WTC11 (cell line): ENCODE results near the gene CPNE2. TPM values are rescaled to one million over a fixed set of nuclear protein-coding genes. Genes with fewer than 3 reads are reported as not detected.

Source experiments
- ATAC-seq: fragments of 200-7000 bp; cut with Tn5 transposase; 2 replicates; pipeline ENCODE4 v1.10.0; 2021; ENCODE audit warnings: mild to moderate bottlenecking, moderate library complexity
- CTCF ChIA-PET: fragments of 300-600 bp; sonication (Branson Sonifier 250); formaldehyde crosslinking; loops from one replicate; lab custom pipeline; 2021; ENCODE audit warnings: antibody characterized with exemption; lab: Charles Lee
- POLR2A ChIA-PET: fragments of 350-600 bp; sonication (Branson Sonifier 250); formaldehyde crosslinking; loops from one replicate; lab custom pipeline; 2021; ENCODE audit warnings: antibody characterized with exemption; lab: Charles Lee
- DNase-seq: peaks from one replicate; pipeline ENCODE4 v3.0.0; 2021; ENCODE audit warnings: low spot score
- H3K27ac Mint-ChIP-seq: 2 replicates; pipeline ENCODE4 v1.8.0; 2021; ENCODE audit warnings: mixed read lengths
- H3K27me3 Mint-ChIP-seq: 2 replicates; pipeline ENCODE4 v1.8.0; 2021; ENCODE audit warnings: low read depth, mild to moderate bottlenecking, moderate library complexity, mixed read lengths
- H3K36me3 Mint-ChIP-seq: 2 replicates; pipeline ENCODE4 v1.8.0; 2021; ENCODE audit warnings: mixed read lengths
- H3K4me1 Mint-ChIP-seq: 2 replicates; pipeline ENCODE4 v1.8.0; 2022; ENCODE audit warnings: mixed read lengths
- H3K4me3 Mint-ChIP-seq: 2 replicates; pipeline ENCODE4 v1.8.0; 2021; ENCODE audit warnings: mild to moderate bottlenecking, moderate library complexity, mixed read lengths
- H3K9me3 Mint-ChIP-seq: 2 replicates; pipeline ENCODE4 v1.8.0; 2021; ENCODE audit warnings: mixed read lengths
- EMX1 ChIP-seq: fragments of 250-450 bp; sonication (Bioruptor Pico); IDR thresholded peaks from 2 replicates; pipeline ENCODE4 v1.8.0; 2021; ENCODE audit warnings: mild to moderate bottlenecking
- FOXK1 ChIP-seq: sonication (generic); formaldehyde crosslinking; IDR thresholded peaks from 2 replicates; pipeline ENCODE4 v1.8.0; 2022; ENCODE audit warnings: mild to moderate bottlenecking, moderate library complexity, missing genetic modification reagents
- GABPB1 ChIP-seq: sonication (generic); formaldehyde crosslinking; IDR thresholded peaks from 2 replicates; pipeline ENCODE4 v1.8.1; 2023; ENCODE audit warnings: mild to moderate bottlenecking, missing genetic modification reagents
- GRHL2 ChIP-seq: fragments of 250-450 bp; sonication (Bioruptor Pico); IDR thresholded peaks from 2 replicates; pipeline ENCODE4 v1.8.0; 2022; ENCODE audit warnings: mild to moderate bottlenecking, moderate library complexity; ENCODE audit not compliant: insufficient replicate concordance, severe bottlenecking
- MYBL2 ChIP-seq: sonication (generic); formaldehyde crosslinking; IDR thresholded peaks from 2 replicates; pipeline ENCODE4 v1.8.1; 2023; ENCODE audit warnings: mild to moderate bottlenecking, moderate library complexity, missing genetic modification reagents
- NR2C2 ChIP-seq: sonication (generic); formaldehyde crosslinking; IDR thresholded peaks from 2 replicates; pipeline ENCODE4 v1.8.0; 2022; ENCODE audit warnings: mild to moderate bottlenecking, missing genetic modification reagents
- SMAD4 ChIP-seq: sonication (generic); formaldehyde crosslinking; IDR thresholded peaks from 2 replicates; pipeline ENCODE4 v1.8.0; 2022; ENCODE audit warnings: mild to moderate bottlenecking, missing genetic modification reagents
- ZNF121 ChIP-seq: sonication (generic); formaldehyde crosslinking; IDR thresholded peaks from 2 replicates; pipeline ENCODE4 v1.8.0; 2023; ENCODE audit warnings: missing genetic modification reagents
- ZNF219 ChIP-seq: sonication (generic); formaldehyde crosslinking; IDR thresholded peaks from 2 replicates; pipeline ENCODE4 v1.8.0; 2023; ENCODE audit warnings: missing genetic modification reagents, mild to moderate bottlenecking, borderline replicate concordance
- ZNF416 ChIP-seq: fragments of 250-450 bp; sonication (Bioruptor Pico); IDR thresholded peaks from 2 replicates; pipeline ENCODE4 v1.9.0; 2021; ENCODE audit warnings: mild to moderate bottlenecking, inconsistent platforms
- ZNF423 ChIP-seq: fragments of 250-450 bp; sonication (Bioruptor Pico); IDR thresholded peaks from 2 replicates; pipeline ENCODE4 v2.1.2; 2022; ENCODE audit warnings: mild to moderate bottlenecking, moderate library complexity
- total RNA-seq: library from RNA; stranded (reverse); gene quantifications from 3 replicates; pipeline ENCODE4 v1.2.3, GENCODE V29; 2021
- TF ChIP-seq, protein P1 (sequence below): sonication (generic); formaldehyde crosslinking; IDR thresholded peaks from 2 replicates; pipeline ENCODE4 v1.8.1; 2022; ENCODE audit warnings: mild to moderate bottlenecking, missing genetic modification reagents, moderate library complexity, borderline replicate concordance
- TF ChIP-seq, protein P2 (sequence below): fragments of 250-450 bp; sonication (Bioruptor Pico); IDR thresholded peaks from 2 replicates; pipeline ENCODE4 v1.9.0; 2021; ENCODE audit warnings: mild to moderate bottlenecking, borderline replicate concordance
- TF ChIP-seq, protein P3 (sequence below): sonication (generic); formaldehyde crosslinking; IDR thresholded peaks from 2 replicates; pipeline ENCODE4 v1.8.0; 2023; ENCODE audit warnings: missing genetic modification reagents, mild to moderate bottlenecking, borderline replicate concordance
- TF ChIP-seq, protein P4 (sequence below): sonication (generic); formaldehyde crosslinking; IDR thresholded peaks from 2 replicates; pipeline ENCODE4 v1.8.1; 2022; ENCODE audit warnings: low read depth, missing genetic modification reagents, borderline replicate concordance
- TF ChIP-seq, protein P5 (sequence below): fragments of 250-450 bp; sonication (Bioruptor Pico); IDR thresholded peaks from 2 replicates; pipeline ENCODE4 v1.9.0; 2021; ENCODE audit warnings: mild to moderate bottlenecking

The CPNE2 gene
- total RNA-seq, 1 experiment from 2014 or later = 14.0 TPM

DNA sequence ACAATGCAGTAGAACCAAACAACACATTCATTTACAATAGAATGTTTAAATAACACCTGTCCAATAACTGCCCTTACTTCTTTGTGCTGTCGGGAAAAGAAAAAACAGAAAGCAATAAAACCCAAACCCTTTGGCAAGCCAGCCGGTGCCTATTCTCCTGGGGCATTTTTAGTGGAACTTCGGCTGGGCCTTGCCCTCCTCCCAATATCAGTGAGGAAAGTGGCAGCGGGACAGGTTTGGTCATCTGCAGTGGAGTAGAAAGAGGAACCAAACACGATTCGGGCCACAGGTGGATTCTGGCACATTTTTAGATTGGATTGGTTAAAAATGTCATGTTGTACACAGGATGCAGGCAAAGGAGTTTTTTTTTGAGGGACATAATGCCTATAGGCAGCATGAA, 61.5 kb downstream of the CPNE2 start (continued):
- TF ChIP-seq, protein P1, sequence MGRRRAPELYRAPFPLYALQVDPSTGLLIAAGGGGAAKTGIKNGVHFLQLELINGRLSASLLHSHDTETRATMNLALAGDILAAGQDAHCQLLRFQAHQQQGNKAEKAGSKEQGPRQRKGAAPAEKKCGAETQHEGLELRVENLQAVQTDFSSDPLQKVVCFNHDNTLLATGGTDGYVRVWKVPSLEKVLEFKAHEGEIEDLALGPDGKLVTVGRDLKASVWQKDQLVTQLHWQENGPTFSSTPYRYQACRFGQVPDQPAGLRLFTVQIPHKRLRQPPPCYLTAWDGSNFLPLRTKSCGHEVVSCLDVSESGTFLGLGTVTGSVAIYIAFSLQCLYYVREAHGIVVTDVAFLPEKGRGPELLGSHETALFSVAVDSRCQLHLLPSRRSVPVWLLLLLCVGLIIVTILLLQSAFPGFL (CRISPR knock-in tag) = no peak

DNA sequence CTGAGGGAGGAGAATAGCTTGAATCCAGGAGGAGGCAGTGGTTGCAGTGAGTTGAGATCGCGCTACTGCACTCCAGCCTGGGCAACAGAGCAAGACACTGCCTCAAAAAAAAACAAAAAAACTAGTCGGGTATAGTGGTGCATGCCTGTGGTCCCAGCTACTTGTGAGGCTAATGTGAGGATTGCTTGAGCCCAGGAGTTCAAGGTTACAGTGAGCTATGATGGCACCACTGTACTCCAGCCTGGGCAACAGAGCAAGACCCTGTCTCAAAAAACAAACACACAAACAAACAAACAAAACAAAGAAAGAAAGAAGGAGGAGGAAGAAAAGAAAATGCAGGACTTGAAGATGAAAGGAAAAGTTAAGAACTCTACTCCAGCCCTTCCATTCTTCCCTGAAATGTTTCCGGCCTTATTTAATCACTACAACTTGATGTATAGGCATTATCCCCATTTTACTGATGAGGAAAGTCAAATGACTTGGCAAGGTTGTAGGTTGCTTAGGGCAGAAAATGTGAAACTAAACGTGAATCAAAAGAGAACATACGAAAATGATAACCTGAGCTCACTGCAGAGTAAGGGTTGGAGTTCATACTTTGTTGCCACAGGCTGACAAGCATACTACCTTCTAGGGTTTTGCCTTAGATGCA, 63.4 kb downstream of the CPNE2 start:
- Mint-ChIP-seq H3K27ac (0 out of 2 replicates have a peak overlapping the region, but pooled peaks have one; percentile 1), H3K4me3 (no peak overlapping the region), H3K27me3 (no peaks in the 10 kb centered on the region; the same call in 1 of the 2 replicates), H3K9me3 (no peaks in the 10 kb centered on the region), H3K4me1 (peaks cover 36% of the 10 kb centered on the region)
- ChIA-PET CTCF (no interaction called here), POLR2A (no interaction called here)
- DNase-seq = no peak
- peak; percentile 70; the same call in 1 of the 2 replicates for TF ChIP-seq ZNF121 (CRISPR knock-in tag)
- no peak for TF ChIP-seq SMAD4
- TF ChIP-seq, all 79 proteins: peak for 1
- peaks cover 75% of the 10 kb centered on the region for H3K36me3 Mint-ChIP-seq
- no peak for ATAC-seq

DNA sequence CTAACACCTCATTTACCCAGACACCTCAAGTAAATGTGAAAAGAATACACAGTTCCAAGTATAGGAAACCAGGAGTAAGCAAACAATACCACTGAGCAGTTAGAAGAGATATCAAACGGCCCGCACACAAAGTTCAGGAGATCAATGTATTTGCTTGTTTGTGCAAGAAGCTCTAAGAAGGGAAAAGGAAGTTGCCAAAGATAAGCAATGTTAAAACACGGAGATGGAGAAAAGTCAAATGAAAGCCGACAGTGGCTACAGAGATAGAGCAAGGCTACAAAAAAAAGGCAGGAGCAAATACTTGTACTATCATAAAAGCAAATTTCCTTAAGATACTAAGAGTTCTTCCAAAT, 63.9 kb downstream of the CPNE2 start:
- no peak for ATAC-seq
- Mint-ChIP-seq H3K4me1 (peaks cover 35% of the 10 kb centered on the region), H3K9me3 (no peaks in the 10 kb centered on the region), H3K27me3 (no peaks in the 10 kb centered on the region; the same call in 1 of the 2 replicates), H3K4me3 (no peak overlapping the region), H3K27ac (no peak overlapping the region), H3K36me3 (peaks cover 79% of the 10 kb centered on the region)
- CTCF ChIA-PET = no interaction called here
- no peak for TF ChIP-seq NR2C2
- TF ChIP-seq, protein P2, sequence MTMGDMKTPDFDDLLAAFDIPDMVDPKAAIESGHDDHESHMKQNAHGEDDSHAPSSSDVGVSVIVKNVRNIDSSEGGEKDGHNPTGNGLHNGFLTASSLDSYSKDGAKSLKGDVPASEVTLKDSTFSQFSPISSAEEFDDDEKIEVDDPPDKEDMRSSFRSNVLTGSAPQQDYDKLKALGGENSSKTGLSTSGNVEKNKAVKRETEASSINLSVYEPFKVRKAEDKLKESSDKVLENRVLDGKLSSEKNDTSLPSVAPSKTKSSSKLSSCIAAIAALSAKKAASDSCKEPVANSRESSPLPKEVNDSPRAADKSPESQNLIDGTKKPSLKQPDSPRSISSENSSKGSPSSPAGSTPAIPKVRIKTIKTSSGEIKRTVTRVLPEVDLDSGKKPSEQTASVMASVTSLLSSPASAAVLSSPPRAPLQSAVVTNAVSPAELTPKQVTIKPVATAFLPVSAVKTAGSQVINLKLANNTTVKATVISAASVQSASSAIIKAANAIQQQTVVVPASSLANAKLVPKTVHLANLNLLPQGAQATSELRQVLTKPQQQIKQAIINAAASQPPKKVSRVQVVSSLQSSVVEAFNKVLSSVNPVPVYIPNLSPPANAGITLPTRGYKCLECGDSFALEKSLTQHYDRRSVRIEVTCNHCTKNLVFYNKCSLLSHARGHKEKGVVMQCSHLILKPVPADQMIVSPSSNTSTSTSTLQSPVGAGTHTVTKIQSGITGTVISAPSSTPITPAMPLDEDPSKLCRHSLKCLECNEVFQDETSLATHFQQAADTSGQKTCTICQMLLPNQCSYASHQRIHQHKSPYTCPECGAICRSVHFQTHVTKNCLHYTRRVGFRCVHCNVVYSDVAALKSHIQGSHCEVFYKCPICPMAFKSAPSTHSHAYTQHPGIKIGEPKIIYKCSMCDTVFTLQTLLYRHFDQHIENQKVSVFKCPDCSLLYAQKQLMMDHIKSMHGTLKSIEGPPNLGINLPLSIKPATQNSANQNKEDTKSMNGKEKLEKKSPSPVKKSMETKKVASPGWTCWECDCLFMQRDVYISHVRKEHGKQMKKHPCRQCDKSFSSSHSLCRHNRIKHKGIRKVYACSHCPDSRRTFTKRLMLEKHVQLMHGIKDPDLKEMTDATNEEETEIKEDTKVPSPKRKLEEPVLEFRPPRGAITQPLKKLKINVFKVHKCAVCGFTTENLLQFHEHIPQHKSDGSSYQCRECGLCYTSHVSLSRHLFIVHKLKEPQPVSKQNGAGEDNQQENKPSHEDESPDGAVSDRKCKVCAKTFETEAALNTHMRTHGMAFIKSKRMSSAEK = no peak
- POLR2A ChIA-PET = no interaction called here
- DNase-seq = no peak

DNA sequence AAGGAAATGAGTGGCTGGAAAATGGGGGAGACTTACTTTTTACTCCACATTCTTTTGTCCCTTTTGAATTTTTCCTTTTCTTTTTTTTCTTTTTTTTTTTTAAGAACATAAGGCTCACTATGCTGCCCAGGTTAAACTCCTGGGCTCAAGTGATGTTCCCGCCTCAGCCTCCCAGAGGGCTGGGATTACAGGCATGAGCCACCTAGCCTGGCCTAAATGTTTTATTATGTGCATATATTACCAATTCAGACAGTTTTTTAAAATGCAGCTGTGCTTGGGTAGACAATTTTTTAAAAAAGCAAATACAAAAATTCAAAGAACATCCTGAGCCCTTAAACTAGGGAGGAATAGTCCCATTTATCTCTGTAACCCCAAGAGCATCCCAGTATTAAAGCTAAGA, 65.2 kb downstream of the CPNE2 start:
- Mint-ChIP-seq H3K9me3 (no peaks in the 10 kb centered on the region), H3K4me1 (peaks cover 23% of the 10 kb centered on the region), H3K27me3 (no peaks in the 10 kb centered on the region; the same call in 1 of the 2 replicates), H3K36me3 (peaks cover 84% of the 10 kb centered on the region), H3K4me3 (no peak overlapping the region), H3K27ac (no peak overlapping the region)
- ChIA-PET CTCF (no interaction called here), POLR2A (no interaction called here)
- DNase-seq (no peak), ATAC-seq (no peak)
- TF ChIP-seq MYBL2 (CRISPR knock-in tag) (no peak), GRHL2 (CRISPR knock-in tag) (no peak), ZNF416 (CRISPR knock-in tag) (no peak), EMX1 (CRISPR knock-in tag) (no peak), ZNF219 (no peak), ZNF423 (no peak), GABPB1 (CRISPR knock-in tag) (no peak), FOXK1 (CRISPR knock-in tag) (no peak)
- TF ChIP-seq, protein P3, sequence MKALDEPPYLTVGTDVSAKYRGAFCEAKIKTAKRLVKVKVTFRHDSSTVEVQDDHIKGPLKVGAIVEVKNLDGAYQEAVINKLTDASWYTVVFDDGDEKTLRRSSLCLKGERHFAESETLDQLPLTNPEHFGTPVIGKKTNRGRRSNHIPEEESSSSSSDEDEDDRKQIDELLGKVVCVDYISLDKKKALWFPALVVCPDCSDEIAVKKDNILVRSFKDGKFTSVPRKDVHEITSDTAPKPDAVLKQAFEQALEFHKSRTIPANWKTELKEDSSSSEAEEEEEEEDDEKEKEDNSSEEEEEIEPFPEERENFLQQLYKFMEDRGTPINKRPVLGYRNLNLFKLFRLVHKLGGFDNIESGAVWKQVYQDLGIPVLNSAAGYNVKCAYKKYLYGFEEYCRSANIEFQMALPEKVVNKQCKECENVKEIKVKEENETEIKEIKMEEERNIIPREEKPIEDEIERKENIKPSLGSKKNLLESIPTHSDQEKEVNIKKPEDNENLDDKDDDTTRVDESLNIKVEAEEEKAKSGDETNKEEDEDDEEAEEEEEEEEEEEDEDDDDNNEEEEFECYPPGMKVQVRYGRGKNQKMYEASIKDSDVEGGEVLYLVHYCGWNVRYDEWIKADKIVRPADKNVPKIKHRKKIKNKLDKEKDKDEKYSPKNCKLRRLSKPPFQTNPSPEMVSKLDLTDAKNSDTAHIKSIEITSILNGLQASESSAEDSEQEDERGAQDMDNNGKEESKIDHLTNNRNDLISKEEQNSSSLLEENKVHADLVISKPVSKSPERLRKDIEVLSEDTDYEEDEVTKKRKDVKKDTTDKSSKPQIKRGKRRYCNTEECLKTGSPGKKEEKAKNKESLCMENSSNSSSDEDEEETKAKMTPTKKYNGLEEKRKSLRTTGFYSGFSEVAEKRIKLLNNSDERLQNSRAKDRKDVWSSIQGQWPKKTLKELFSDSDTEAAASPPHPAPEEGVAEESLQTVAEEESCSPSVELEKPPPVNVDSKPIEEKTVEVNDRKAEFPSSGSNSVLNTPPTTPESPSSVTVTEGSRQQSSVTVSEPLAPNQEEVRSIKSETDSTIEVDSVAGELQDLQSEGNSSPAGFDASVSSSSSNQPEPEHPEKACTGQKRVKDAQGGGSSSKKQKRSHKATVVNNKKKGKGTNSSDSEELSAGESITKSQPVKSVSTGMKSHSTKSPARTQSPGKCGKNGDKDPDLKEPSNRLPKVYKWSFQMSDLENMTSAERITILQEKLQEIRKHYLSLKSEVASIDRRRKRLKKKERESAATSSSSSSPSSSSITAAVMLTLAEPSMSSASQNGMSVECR = no peak
- TF ChIP-seq, protein P4, sequence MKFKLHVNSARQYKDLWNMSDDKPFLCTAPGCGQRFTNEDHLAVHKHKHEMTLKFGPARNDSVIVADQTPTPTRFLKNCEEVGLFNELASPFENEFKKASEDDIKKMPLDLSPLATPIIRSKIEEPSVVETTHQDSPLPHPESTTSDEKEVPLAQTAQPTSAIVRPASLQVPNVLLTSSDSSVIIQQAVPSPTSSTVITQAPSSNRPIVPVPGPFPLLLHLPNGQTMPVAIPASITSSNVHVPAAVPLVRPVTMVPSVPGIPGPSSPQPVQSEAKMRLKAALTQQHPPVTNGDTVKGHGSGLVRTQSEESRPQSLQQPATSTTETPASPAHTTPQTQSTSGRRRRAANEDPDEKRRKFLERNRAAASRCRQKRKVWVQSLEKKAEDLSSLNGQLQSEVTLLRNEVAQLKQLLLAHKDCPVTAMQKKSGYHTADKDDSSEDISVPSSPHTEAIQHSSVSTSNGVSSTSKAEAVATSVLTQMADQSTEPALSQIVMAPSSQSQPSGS (CRISPR knock-in tag) = no peak
- TF ChIP-seq, protein P5, sequence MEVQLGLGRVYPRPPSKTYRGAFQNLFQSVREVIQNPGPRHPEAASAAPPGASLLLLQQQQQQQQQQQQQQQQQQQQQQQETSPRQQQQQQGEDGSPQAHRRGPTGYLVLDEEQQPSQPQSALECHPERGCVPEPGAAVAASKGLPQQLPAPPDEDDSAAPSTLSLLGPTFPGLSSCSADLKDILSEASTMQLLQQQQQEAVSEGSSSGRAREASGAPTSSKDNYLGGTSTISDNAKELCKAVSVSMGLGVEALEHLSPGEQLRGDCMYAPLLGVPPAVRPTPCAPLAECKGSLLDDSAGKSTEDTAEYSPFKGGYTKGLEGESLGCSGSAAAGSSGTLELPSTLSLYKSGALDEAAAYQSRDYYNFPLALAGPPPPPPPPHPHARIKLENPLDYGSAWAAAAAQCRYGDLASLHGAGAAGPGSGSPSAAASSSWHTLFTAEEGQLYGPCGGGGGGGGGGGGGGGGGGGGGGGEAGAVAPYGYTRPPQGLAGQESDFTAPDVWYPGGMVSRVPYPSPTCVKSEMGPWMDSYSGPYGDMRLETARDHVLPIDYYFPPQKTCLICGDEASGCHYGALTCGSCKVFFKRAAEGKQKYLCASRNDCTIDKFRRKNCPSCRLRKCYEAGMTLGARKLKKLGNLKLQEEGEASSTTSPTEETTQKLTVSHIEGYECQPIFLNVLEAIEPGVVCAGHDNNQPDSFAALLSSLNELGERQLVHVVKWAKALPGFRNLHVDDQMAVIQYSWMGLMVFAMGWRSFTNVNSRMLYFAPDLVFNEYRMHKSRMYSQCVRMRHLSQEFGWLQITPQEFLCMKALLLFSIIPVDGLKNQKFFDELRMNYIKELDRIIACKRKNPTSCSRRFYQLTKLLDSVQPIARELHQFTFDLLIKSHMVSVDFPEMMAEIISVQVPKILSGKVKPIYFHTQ (CRISPR knock-in tag) = no peak
